ENCODE measurements around the gene HTR2B.

The HTR2B gene

GRCh38 chr2:231110551-231110950 is 14.3 kb downstream of the HTR2B start:
- TF ChIP-seq SIN3A (IDR thresholded peaks at IDR 0.05; ENCODE audit: borderline replicate concordance, insufficient read depth, low read length), result no peak

- TF ChIP-seq POLR2AphosphoS5 (IDR thresholded peaks at IDR 0.05; ENCODE audit: low read depth, low read length) (no peak), TAF1 (IDR thresholded peaks at IDR 0.05; ENCODE audit: borderline replicate concordance, insufficient read depth, low read length) (no peak), SIN3A (IDR thresholded peaks at IDR 0.05; ENCODE audit: borderline replicate concordance, insufficient read depth, low read length) (no peak), REST (IDR thresholded peaks at IDR 0.05; ENCODE audit: insufficient read depth in 1 of 2, low read depth in 2 of 2, low read length in 2 of 2) (no peak), FOXP2 (optimal IDR thresholded peaks at IDR 0.05; ENCODE audit: borderline replicate concordance, extremely low read depth, extremely low read length, insufficient read depth) (no peak)
Observed at GRCh38 chr2:231104115-231104713, 20.6 kb downstream of the HTR2B start.

DNA sequence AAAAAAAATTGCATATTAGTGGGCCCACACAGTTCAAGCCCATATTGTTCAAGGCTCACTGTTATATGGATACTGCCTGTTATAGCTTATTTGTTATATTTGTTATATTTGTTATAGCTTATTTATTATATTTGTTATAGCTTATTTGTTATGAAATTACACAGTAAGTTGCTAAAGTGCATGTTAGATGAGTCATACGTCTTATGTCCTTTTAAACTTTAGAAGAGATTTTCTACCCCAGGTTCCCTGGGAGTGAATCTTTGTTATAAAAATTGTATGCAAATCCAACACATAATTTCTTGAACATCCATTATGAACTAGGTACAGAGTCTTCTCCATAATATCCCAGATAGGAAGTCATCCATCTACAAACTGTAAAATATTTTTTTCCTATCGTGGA is 22.1 kb downstream of the HTR2B start:
- TF ChIP-seq FOXP2 (optimal IDR thresholded peaks at IDR 0.05; ENCODE audit: borderline replicate concordance, extremely low read depth, extremely low read length, insufficient read depth) (no peak), SIN3A (IDR thresholded peaks at IDR 0.05; ENCODE audit: borderline replicate concordance, insufficient read depth, low read length) (no peak), TAF1 (IDR thresholded peaks at IDR 0.05; ENCODE audit: borderline replicate concordance, insufficient read depth, low read length) (no peak), POLR2AphosphoS5 (IDR thresholded peaks at IDR 0.05; ENCODE audit: low read depth, low read length) (no peak), REST (IDR thresholded peaks at IDR 0.05; ENCODE audit: insufficient read depth in 1 of 2, low read depth in 2 of 2, low read length in 2 of 2) (no peak)

DNA sequence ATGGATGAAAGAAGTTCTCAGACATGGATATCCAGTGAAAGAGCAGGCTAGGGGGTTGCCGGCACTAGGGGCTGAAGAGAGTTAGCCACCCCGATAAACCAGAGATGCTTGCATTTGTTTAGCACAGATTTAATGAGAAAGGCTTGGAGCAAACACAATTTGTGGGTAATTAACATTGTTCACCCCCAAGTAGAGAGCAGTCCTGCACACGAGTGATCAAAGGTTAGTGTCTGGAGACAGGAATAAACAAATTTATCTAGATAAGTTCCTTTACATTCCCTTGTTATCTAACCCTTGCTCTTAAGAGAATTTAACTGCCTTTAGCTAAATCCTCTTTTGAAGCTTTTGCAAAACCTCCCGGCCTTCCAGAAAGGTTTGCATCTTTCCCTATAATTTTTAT is 23.9 kb downstream of the HTR2B start:
- TF ChIP-seq POLR2AphosphoS5 (IDR thresholded peaks at IDR 0.05; ENCODE audit: low read depth, low read length), result no peak
- TF ChIP-seq TAF1 (IDR thresholded peaks at IDR 0.05; ENCODE audit: borderline replicate concordance, insufficient read depth, low read length), result no peak
- no peak for TF ChIP-seq SIN3A (IDR thresholded peaks at IDR 0.05; ENCODE audit: borderline replicate concordance, insufficient read depth, low read length)
- TF ChIP-seq REST (IDR thresholded peaks at IDR 0.05; ENCODE audit: insufficient read depth in 1 of 2, low read depth in 2 of 2, low read length in 2 of 2), result no peak
- no peak for TF ChIP-seq FOXP2 (optimal IDR thresholded peaks at IDR 0.05; ENCODE audit: borderline replicate concordance, extremely low read depth, extremely low read length, insufficient read depth)

- TF ChIP-seq REST (IDR thresholded peaks at IDR 0.05; ENCODE audit: insufficient read depth in 1 of 2, low read depth in 2 of 2, low read length in 2 of 2), result no peak
- no peak for TF ChIP-seq FOXP2 (optimal IDR thresholded peaks at IDR 0.05; ENCODE audit: borderline replicate concordance, extremely low read depth, extremely low read length, insufficient read depth)
- TF ChIP-seq SIN3A (IDR thresholded peaks at IDR 0.05; ENCODE audit: borderline replicate concordance, insufficient read depth, low read length), result no peak
- TF ChIP-seq POLR2AphosphoS5 (IDR thresholded peaks at IDR 0.05; ENCODE audit: low read depth, low read length), result no peak
- no peak for TF ChIP-seq TAF1 (IDR thresholded peaks at IDR 0.05; ENCODE audit: borderline replicate concordance, insufficient read depth, low read length)
Observed at GRCh38 chr2:231099918-231100317, 24.9 kb downstream of the HTR2B start.

All from PFSK-1 (cell line).